MM.1S (cell line): ENCODE data around the gene PSG2.
"Not testable (repeated sequence)": the region's sequence is repeated elsewhere in the genome, so short reads cannot be mapped to it uniquely, and the experiment has no call there.

ENCODE experiments used
- EZH2 ChIP-seq: fragments of 300-600 bp; sonication (generic); optimal IDR thresholded peaks from 2 replicates; pipeline ENCODE3; 2017; ENCODE audit warnings: low read depth, mild to moderate bottlenecking, antibody characterized with exemption, low read length, mixed read lengths
- TF ChIP-seq, protein P1 (sequence below): fragments of 300-600 bp; sonication (generic); IDR thresholded peaks from 2 replicates; pipeline ENCODE4 v1.5.1; 2016; ENCODE audit warnings: antibody characterized with exemption, low read length, mixed read lengths

DNA sequence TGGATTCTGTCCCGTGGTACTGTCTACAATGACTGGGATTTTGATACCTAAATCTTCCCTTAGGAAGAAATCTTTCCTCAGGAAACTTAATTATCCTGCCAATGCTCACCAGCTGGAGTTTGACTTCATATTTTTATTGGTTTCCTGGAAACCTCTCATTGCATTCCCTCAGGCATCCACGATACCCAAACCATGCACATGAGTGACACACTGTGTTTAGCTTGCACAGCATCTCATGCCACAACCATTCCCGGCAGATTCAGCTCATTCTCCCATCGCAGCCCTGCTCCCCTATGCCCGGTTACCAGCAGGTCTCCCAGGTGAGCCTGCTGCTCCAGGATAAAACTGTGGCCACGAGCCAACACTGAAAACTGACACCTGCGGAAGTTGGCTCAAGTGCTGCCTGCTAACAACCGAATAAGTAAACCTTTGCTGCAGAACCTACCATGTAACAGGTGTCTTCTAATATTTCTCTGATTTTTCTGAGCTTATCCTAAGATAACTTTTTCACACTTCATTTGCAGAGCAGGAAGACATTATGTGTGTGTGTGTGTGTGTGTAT lies 48.9 kb upstream of the PSG2 start:
- TF ChIP-seq, protein P1, sequence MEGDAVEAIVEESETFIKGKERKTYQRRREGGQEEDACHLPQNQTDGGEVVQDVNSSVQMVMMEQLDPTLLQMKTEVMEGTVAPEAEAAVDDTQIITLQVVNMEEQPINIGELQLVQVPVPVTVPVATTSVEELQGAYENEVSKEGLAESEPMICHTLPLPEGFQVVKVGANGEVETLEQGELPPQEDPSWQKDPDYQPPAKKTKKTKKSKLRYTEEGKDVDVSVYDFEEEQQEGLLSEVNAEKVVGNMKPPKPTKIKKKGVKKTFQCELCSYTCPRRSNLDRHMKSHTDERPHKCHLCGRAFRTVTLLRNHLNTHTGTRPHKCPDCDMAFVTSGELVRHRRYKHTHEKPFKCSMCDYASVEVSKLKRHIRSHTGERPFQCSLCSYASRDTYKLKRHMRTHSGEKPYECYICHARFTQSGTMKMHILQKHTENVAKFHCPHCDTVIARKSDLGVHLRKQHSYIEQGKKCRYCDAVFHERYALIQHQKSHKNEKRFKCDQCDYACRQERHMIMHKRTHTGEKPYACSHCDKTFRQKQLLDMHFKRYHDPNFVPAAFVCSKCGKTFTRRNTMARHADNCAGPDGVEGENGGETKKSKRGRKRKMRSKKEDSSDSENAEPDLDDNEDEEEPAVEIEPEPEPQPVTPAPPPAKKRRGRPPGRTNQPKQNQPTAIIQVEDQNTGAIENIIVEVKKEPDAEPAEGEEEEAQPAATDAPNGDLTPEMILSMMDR, result not testable (repeated sequence)
- not testable (repeated sequence) for TF ChIP-seq EZH2
